HUDEP-2 (cell line): ENCODE data around the gene ST6GAL1.
"Not testable (repeated sequence)": the region's sequence is repeated elsewhere in the genome, so short reads cannot be mapped to it uniquely, and the experiment has no call there.

Experiments
- DNase-seq, 76 experiments: peaks; one replicate each; lab custom pipeline; 2025; ENCODE audit not compliant: unreplicated experiment in 76 of 76; lab: John Stamatoyannopoulos, UW

ST6GAL1 gene

DNA sequence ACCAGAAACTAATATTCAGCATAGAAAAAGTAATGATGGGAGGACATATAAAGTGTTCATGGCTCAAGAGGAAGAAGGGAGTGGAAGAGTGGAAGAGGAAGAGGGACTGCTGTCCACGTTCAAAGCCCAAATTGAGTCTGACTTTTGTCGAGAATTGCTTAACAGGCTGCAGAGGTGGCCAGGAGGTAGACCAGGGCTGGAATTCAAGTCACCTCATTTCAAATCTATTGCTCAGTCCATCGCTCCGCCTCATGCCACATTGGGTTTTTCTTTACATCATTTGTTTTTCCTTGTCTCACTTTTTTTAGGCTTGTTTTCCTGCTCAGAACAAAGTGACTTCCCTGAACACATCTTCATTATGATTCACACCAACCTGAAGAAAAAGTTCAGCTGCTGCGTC lies 112.0 kb downstream of the ST6GAL1 start:
- no peak for DNase-seq

DNA sequence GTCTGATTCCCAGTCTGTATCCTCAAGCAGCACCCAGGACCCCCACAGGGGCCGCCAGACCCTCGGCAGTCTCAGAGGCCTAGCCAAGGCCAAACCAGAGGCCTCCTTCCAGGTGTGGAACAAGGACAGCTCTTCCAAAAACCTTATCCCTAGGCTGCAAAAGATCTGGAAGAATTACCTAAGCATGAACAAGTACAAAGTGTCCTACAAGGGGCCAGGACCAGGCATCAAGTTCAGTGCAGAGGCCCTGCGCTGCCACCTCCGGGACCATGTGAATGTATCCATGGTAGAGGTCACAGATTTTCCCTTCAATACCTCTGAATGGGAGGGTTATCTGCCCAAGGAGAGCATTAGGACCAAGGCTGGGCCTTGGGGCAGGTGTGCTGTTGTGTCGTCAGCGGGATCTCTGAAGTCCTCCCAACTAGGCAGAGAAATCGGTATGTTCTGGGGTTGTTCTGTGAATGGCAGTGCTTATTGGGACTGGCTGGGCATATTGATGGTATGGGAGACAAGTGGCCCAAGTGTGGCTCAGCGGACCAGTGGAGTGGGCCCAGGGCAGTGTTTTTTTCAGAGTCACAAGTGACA lies 112.6 kb downstream of the ST6GAL1 start:
- DNase-seq, result no peak

DNA sequence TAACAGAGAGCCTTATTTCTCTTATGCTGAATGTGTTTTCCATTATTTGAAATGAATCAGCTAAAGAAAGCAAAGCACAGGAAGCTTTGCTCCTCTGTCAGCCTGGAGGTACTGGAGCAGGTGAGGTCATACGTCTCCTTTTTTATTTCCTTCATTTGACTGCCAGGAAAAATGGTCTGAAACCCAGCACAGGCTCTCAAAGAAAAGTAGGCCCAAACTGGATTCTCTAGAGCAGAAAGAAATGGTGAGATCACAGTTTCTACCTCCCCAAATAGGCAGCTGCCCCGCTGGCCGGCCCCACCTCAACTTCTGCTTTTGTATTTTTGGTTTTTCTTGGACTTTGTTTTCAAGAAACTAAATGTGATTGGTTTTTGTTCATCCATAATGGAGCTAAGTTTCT lies 113.9 kb downstream of the ST6GAL1 start:
- no peak for DNase-seq

DNA sequence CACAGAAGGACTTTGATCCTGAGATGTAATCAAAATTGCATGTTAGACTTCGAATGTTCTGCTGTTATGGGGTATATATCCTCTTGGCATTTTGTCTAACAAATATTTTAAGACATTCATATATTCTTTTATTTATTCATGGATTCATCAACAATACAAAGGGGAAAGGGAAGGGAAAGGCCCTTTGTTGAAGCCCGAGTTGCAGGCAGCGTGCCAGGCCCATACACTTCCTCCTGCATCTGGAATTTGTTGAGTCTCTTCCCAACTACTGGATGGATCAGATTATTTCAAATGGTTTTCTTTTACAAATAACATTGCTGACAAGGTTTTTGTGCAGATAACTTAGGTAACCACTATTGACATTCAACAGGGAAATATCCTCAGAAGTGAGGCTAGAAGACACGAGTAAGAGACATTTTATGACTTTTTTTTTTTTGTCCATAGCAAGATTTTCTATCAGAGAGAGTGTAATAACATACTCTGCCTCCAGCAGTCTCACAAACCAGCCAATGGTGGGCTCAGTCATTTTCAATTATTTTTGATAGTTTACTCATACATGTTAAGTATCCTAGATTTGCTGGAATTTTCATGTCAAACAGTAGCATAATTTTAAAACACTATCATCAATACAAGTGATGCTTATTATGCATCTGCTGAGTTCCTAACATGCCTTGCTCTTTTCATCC lies 114.7 kb downstream of the ST6GAL1 start:
- no peak for DNase-seq

DNA sequence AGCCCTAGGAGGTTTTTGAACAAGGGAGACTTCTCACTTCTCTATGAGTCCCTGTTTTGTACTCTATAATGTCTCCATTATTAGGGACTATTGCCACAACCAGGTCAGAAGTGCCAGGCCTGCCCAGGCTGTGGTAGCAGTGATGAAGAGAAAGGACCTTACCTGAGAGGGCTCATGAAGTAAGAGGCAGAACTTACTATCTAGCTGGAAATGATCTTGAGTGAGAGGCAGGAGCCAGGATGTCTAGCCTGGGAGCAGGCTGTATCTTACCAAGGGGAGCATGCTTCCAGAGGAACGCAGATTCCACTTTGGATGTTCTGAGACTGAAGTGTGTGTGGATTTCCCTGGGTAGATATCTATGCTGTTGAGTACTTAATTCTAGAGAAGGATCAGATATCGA lies 115.7 kb downstream of the ST6GAL1 start:
- no peak for DNase-seq

DNA sequence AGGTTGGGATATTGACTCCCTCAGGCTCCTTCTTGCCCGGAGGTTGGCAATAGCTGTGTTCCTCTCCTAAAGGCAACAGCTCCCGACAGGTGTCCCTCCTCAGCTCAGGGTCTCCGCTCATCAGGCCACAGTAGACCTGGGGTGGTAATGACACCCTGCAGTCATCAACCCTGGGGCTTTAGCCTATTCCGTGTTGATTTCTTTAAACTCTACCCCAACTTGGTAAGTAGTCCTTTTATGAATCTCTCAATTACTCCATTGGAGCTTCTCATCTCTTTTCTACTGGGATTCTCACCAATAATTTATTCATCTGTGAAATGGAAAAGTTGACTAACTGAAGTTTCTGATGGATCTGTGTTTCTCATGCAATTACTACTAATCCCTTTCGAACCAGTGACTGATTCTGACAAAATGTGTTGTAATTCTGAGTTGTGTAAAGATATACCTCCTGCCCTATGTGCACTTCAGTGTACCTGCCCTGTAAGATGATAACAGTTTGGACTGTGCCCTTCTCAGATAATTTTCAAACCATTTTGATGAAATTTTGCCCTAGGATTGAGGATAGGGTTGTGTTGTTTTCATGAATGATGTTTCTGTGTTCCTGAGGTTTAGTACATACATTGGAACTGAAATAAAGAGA lies 119.3 kb downstream of the ST6GAL1 start:
- DNase-seq, result no peak

DNA sequence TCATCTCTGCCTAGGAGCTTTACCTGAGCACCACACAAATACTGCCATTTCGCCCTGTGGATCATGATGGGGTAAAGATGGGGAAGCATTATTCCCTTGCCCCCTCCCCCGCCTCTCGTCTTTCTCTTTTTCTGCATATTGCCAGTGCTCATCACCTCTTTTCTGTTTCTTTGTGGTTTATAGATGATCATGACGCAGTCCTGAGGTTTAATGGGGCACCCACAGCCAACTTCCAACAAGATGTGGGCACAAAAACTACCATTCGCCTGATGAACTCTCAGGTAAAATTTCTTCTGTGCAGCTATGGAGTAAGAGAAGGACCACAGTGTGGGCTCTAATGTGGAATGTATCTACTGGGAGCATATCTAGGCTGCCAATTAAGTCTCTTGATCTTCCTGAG lies 120.7 kb downstream of the ST6GAL1 start:
- DNase-seq, result no peak

DNA sequence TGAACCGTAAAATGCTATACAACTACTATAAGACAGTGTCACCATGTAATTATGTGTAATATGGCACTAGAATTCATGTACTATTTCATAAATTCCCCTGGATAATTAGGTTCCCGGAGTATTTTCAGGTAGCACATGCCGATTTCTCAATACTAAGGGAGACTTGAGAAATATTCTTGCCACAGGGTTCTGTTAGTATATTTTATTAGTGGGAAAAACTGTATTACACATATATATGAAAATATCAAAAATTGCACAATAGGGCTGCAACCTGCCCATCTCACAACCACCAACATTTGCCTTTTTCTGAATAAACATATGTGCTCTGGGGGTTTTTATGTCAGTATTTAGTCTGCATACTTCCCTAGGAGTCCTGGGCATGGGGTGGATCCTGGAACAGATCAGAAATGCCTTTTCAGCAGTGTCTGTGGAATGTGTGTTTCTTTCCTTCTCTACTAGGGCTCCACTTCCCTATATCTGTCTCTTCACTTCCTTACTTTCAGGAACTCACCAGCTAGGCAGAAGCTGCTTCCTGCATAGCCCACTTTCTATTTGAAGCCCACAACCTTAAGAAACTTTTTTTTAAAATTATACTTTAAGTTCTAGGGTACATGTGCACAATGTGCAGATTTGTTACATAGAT lies 121.5 kb downstream of the ST6GAL1 start:
- DNase-seq, result no peak

DNA sequence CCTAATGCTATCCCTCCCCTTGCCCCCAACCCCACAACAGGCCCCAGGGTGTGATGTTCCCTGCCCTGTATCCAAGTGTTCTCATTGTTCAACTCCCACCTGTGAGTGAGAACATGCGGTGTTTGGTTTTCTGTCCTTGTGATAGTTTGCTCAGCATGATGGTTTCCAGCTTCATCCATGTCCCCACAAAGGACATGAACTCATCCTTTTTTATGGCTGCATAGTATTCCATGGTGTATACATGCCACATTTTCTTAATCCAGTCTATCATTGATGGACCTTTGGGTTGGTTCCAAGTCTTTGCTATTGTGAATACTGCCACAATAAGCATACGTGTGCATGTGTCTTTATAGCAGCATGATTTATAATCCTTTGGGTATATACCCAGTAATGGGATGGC lies 122.1 kb downstream of the ST6GAL1 start:
- DNase-seq, result not testable (repeated sequence)

DNA sequence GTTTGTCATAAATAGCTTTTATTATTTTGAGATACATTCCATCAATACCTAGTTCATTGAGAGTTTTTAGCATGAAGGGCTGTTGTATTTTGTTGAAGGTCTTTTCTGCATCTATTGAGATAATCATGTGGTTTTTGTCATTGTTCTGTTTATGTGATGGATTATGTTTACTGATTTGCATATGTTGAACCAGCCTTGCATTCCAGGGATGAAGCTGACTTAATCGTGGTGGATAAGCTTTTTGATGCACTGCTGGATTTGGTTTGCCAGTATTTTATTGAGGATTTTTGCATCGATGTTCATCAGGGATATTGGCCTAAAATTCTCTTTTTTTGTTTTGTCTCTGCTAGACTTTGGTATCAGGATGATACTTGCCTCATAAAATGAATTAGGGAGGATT lies 124.1 kb downstream of the ST6GAL1 start:
- not testable (repeated sequence) for DNase-seq

DNA sequence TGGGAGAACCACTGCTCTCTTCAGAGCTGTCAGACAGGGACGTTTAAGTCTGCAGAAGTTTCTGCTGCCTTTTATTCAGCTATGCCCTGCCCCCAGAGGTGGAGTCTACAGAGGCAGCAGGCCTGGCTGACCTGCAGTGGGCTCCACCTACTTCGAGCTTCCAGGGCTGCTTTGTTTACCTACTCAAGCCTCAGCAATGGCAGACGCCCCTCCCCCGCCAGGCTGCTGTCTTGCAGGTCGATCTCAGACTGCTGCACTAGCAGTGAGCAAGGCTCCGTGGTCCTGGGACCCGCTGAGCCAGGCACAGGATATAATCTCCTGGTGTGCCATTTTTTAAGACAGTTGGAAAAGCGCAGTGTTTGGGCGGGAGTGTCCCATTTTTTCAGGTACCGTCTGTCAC lies 127.5 kb downstream of the ST6GAL1 start:
- DNase-seq, result not testable (repeated sequence)

DNA sequence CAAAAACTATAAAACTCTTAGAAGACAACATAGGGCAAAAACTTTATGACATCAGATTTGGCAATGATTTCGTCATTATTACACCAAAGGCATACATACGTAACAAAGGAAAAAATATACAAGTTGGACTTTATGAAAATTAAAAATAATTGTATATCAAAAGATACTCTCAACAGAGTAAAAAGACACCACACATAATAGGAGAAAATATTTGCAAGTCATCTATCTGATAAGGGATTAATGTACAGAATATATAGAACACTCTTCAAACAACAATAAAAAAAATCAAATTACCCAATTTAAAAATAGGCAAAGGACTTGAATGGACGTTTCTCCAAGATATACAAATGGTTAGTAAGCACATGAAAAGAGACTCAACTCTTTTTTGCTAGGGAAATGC lies 131.4 kb downstream of the ST6GAL1 start:
- no peak for DNase-seq

DNA sequence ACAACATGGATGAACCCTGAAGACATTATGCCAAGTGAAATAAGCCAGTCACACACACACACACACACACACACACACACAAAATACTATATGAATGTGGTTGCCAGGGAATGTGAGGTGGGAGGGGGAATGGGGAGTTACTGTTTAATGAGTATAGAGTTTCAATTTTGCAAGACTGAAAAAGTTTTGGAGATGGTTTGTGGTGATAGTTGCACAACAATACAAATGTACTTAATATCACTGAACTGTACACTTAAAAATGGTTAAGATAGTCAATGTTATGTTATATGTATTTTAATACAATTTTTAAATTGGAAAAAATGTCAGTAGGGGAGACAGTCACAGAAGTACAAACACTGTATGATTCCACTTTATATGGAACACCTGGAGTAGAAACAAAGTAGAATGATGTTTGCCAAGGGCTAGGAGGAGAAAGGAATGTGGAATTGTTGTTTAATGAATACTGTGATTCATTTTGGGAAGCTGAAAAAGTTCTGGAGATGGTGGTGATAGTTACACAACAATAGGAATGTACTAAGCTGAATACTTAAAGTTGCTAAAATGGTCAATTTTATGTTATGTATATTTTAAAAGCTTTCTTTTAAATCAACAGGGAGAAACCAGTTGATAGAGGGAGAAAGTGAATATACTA lies 132.3 kb downstream of the ST6GAL1 start:
- DNase-seq, result no peak

DNA sequence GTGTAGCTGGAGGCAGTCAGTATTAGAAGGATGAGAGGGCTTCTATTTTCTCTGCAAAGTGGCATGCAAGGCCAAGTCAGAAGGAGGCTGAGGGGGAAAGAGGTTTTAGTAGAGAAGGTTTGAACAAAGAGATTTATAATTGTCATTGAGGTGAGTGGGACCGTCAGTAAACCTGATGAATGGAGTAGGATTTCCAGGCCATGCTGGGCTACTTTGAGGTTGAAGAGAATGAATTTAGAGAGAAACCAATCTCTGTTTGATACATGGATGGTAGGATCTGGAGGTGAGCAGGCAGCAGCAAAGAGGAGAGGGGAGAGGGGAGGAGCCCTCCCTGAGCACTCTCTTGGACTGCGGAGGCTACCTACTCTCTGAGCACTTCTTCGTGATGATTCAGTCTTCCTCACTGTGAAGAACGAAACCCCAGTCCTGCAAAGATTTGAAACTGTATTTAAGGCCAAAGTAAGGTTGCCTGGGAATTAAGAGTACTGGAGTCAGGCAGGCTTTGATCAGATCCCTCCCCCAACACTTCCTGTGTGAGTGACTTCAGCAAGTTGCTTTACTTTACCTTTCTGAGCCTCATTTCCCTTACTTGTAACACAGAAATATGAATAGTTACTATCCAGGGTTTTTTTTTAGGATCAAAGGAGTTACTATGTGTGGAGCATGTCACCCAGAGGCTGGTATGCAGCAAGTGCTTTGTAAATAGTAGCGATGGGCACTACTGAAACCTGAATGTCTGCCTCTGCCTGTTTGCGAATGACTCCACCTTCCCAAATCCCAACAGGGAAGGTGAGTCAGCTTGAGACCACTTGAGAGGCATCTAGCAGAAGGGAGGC lies 133.2 kb downstream of the ST6GAL1 start:
- DNase-seq, result no peak

DNA sequence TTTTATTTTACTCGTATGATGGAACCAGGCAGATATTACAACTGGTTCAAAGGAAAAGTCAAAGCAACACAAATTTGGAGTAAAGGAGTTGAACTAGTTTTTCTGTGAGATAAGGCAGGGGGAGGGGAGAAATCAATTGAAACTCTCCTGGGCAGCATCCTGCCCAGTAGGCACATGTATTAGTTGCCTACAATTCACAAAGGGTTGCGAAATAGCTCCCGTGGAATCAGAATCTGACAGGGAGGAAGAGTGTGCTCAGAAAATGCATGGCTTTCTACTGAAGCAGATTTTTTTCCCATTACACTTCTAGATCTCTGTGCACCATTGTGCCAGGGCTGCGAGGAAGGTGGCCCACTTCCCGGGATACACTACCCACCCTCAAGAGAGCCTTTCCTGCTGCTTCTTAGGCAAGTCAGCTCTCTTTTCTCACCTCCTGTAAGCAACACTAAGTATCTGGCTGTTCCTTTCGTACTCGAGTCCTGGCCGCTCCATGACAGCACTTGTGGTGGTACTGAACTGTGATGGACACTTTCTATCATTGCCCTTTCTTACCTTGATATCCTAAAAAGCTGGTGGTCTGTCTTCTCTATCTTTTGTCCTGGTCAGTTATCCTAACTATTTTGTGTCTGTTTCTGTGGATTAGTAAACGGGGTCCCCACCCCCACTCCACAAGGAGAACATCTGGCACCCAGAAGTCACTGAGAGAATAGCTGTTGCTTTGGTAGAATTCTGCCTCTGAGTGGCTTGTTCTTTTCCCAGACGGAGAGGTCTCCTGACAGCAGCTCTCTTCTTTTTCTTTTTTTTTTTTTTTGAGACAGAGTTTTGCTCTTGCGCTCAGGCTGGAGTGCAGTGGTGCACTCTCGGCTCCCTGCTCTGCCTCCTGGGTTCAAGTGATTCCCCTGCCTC lies 134.1 kb downstream of the ST6GAL1 start:
- no peak for DNase-seq

DNA sequence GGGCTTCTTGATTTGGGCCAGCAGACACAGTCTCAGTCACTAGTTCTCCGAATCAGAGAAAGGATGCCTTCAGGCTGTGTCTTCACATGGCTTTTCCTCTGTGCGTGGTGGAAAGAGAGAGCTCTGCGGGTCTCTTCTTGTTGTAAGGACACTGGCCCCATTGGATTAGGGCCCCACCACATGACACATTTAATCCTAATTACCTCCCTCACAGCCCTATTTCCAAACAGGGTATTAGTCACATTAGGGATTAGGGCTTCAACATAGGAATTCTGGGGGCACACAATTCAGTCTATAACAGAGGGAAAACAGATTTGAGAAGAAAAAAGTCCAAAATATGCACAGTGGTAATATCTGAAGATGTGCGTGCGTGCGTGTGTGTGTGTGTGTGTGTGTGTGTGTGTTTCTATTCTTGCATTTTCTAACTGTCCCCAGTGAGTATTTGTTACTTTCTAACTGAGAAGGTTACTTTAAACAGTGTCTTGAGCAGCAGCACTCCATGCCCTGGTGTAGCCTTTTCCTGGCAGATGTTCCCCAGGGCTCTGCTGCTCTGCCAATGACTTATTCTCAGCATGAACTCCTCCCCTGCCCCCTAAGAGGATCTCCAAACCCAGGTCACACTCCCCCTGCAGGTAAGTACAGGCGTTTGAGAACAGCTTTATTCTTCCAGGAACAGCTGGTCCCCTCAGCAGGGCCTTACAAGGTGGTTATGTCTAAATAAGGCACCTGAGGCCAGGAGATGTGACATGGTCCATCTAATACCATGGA lies 136.1 kb downstream of the ST6GAL1 start:
- peak in 40 of 76 experiments; percentile 2 to 44 (median 17) for DNase-seq

DNA sequence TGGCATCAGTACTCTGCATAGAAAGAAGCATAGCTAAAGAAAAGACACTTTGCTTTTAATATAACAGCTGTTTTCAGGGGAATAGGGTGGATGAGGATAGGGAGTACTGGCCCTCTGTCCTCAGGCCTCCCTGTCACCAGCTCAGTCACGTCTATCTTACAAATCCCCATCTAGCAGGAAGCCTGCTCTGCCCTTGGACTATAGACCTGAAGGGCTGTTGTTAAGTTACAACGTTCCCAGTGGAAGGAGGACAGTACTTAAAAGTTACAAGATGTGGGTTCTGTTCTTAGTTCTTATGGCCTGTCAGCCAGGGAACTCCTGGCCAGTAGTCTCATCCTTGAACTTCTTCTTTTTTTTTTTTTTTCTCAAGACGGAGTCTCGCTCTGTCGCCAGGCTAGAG lies 138.5 kb downstream of the ST6GAL1 start:
- no peak for DNase-seq

DNA sequence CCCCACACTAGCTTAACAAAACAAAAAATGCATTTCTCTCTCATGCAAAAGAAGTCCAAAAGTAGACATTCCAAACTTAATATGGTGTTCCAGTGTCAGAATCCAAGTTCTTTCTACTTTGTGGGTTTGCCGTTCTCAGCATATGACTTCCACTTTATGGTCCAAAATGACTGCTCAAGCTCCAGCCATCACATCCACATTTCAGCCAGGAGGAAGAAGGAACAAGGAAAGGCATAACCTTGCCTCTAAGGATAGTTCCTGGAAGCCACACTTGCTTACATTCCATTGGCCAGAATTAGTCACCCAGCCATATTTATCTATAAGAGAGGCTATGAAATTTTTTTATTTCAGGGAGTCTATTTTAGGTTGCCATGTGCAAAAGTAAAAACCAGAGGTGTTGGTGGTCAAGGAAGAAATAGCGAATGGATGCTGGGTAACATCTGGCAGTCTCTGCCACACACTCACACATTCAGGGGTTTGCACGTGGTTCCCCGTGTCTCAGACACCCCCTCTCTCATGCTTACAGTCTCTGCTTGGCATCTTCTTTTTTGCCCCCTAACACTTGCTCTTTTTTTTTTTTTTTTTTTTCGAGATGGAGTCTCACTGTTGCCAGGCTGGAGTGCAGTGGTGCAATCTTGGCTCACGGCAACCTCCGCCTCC lies 139.7 kb downstream of the ST6GAL1 start:
- no peak for DNase-seq
